K562 (cell line): ENCODE results near the gene MAD1L1. TPM values are rescaled to one million over a fixed set of nuclear protein-coding genes. Genes with fewer than 3 reads are reported as not detected.

Experiments
- ATAC-seq: fragments of 200-7000 bp; cut with Tn5 transposase; 3 replicates; pipeline ENCODE4 v1.9.1; 2020; ENCODE audit warnings: moderate library complexity
- BruUV-seq: library from RNA; stranded (reverse); fragments of 400-500 nt; replicated peaks from 2 replicates; lab custom pipeline; 2021; lab: Mats Ljungman, UMichigan
- CTCF ChIA-PET: fragments of 300-600 bp; formaldehyde crosslinking; extraction: SDS; loops from one replicate; lab custom pipeline; 2021; ENCODE audit warnings: low intra/inter-chr PET ratio; lab: Yijun Ruan, JAX
- POLR2A ChIA-PET: fragments of 300-600, 350-650 bp; sonication (Branson Sonifier 250); formaldehyde crosslinking; extraction: SDS; loops from one replicate; lab custom pipeline; 2021; ENCODE audit warnings: antibody characterized with exemption, inconsistent platforms; lab: Yijun Ruan, JAX
- DNase-seq, 4 experiments: peaks; one replicate each; pipeline versions ENCODE4 v3.0.0 to v3.0.0-alpha.2; 2011 to 2018; ENCODE audit warnings: low spot score in 3 of 4, mixed read lengths in 3 of 4; ENCODE audit errors: extremely low read depth in 1 of 4
- FAIRE-seq: peaks from 2 replicates; lab custom pipeline; 2011; peaks lifted over from hg19 to GRCh38; lab: Jason Lieb, UNC
- H2AFZ ChIP-seq: 2 replicates; pipeline ENCODE4 v1.6.0; 2011; ENCODE audit warnings: low read depth, low read length, control low read depth, inconsistent platforms
- H3K27ac ChIP-seq: fragments of 200-600 bp; 3 replicates; pipeline ENCODE4 v1.8.0; 2011; ENCODE audit warnings: low read depth, mild to moderate bottlenecking, control low read depth, inconsistent platforms, low read length, moderate library complexity, mixed read lengths; ENCODE audit errors: extremely low read depth
- H3K27me3 ChIP-seq, 2 experiments: fragments of 300-600 bp in 1 of 2; 2 replicates in 1 of 2; 3 replicates in 1 of 2; pipeline versions ENCODE4 v1.6.0 to v1.8.0; 2011; ENCODE audit warnings: inconsistent platforms in 2 of 2, low read length in 2 of 2, mild to moderate bottlenecking in 1 of 2, mixed read lengths in 1 of 2, moderate library complexity in 1 of 2; ENCODE audit not compliant: control insufficient read depth in 2 of 2, insufficient read depth in 2 of 2
- H3K36me3 ChIP-seq: fragments of 300-600 bp; 3 replicates; pipeline ENCODE4 v1.8.0; 2011; ENCODE audit warnings: mild to moderate bottlenecking, low read length, inconsistent platforms; ENCODE audit not compliant: control insufficient read depth, insufficient read depth
- H3K4me1 ChIP-seq, 2 experiments: fragments of 200-600 bp in 1 of 2; replicated peaks in 1 of 2; 2 replicates in 1 of 2; 3 replicates in 1 of 2; pipeline versions ENCODE4 v1.5.1 to v1.8.0; 2011; ENCODE audit warnings: inconsistent platforms in 2 of 2, low read length in 2 of 2, mild to moderate bottlenecking in 1 of 2, mixed read lengths in 1 of 2, moderate library complexity in 1 of 2; ENCODE audit not compliant: control insufficient read depth in 2 of 2, insufficient read depth in 2 of 2
- H3K4me2 ChIP-seq: 2 replicates; pipeline ENCODE4 v1.6.1; 2011; ENCODE audit warnings: low read length, control low read depth, inconsistent platforms, mixed read lengths; ENCODE audit not compliant: insufficient read depth
- H3K4me3 ChIP-seq: fragments of 200-600 bp; sonication (generic), shearing (Covaris generic); 2 replicates; pipeline ENCODE4 v1.5.1; 2016; ENCODE audit warnings: control low read depth, inconsistent platforms
- H3K79me2 ChIP-seq: fragments of 200-600 bp; 3 replicates; pipeline ENCODE4 v1.8.0; 2011; ENCODE audit warnings: low read length, inconsistent platforms; ENCODE audit not compliant: control insufficient read depth, insufficient read depth
- H3K9ac ChIP-seq, 2 experiments: 2 replicates each; pipeline versions ENCODE4 v1.6.0 to v1.6.1; 2011; ENCODE audit warnings: low read depth in 2 of 2, low read length in 2 of 2, control low read depth in 1 of 2, inconsistent platforms in 1 of 2, mild to moderate bottlenecking in 1 of 2, mixed read lengths in 1 of 2; ENCODE audit not compliant: insufficient read depth in 1 of 2
- H3K9me1 ChIP-seq: one replicate; pipeline ENCODE4 v1.6.0; 2011; ENCODE audit warnings: inconsistent platforms, mild to moderate bottlenecking, low read length, moderate library complexity; ENCODE audit not compliant: control insufficient read depth, insufficient read depth
- H3K9me3 ChIP-seq: replicated peaks from 2 replicates; pipeline ENCODE4 v1.5.1; 2011; ENCODE audit warnings: low read depth, low read length, inconsistent platforms; ENCODE audit not compliant: control insufficient read depth, insufficient read depth
- H4K20me1 ChIP-seq: replicated peaks from 2 replicates; pipeline ENCODE4 v1.6.1; 2011; ENCODE audit warnings: low read length, inconsistent platforms, mixed read lengths; ENCODE audit not compliant: control insufficient read depth, insufficient read depth
- ATF1 ChIP-seq, 2 experiments: fragments of 450-650 bp in 1 of 2; IDR thresholded peaks; 2 replicates each; pipeline ENCODE4 v1.6.1; 2016; ENCODE audit warnings: missing compliant biosample characterization in 1 of 2, missing genetic modification characterization in 1 of 2
- EP300 ChIP-seq: IDR thresholded peaks from 2 replicates; pipeline ENCODE4 v1.6.1; 2012; ENCODE audit warnings: low read length, improper control_type of control experiment
- FUS ChIP-seq: fragments of 200-400 bp; formaldehyde crosslinking; optimal IDR thresholded peaks from 2 replicates; pipeline ENCODE3; 2017; ENCODE audit warnings: low read depth, low read length
- JUND ChIP-seq, 2 experiments: IDR thresholded peaks; 2 replicates in 1 of 2; 3 replicates in 1 of 2; pipeline ENCODE4 v1.6.1; 2011; ENCODE audit warnings: borderline replicate concordance in 2 of 2, low read depth in 2 of 2, low read length in 2 of 2, improper control_type of control experiment in 1 of 2, missing biosample characterization in 1 of 2, missing genetic modification characterization in 1 of 2, missing genetic modification reagents in 1 of 2
- MECOM ChIP-seq: fragments of 250-450 bp; sonication (Bioruptor Pico); IDR thresholded peaks from 2 replicates; pipeline ENCODE4 v1.8.0; 2022; ENCODE audit warnings: inconsistent platforms
- MTA2 ChIP-seq: fragments of 450-650 bp; IDR thresholded peaks from 2 replicates; pipeline ENCODE4 v1.6.1; 2016; ENCODE audit warnings: low read depth
- MYC ChIP-seq, 2 experiments: fragments of 250-450 bp in 1 of 2; sonication (Bioruptor Pico) in 1 of 2; IDR thresholded peaks; 2 replicates each; pipeline versions ENCODE4 v1.5.1 to v1.6.1; 2012 to 2021; ENCODE audit warnings: low read depth in 2 of 2, borderline replicate concordance in 1 of 2, improper control_type of control experiment in 1 of 2, low read length in 1 of 2, mild to moderate bottlenecking in 1 of 2, moderate library complexity in 1 of 2
- MYNN ChIP-seq, 2 experiments: sonication (generic); formaldehyde crosslinking in 1 of 2; IDR thresholded peaks; 2 replicates each; pipeline versions ENCODE4 v1.5.0 to v1.6.1; 2016 to 2020; ENCODE audit warnings: antibody characterized with exemption in 1 of 2, missing genetic modification reagents in 1 of 2
- NFE2 ChIP-seq: IDR thresholded peaks from 2 replicates; pipeline ENCODE4 v1.6.1; 2014; ENCODE audit warnings: antibody characterized with exemption, low read depth
- NONO ChIP-seq, 2 experiments: fragments of 200-400 bp in 1 of 2; fragments of 450-650 bp in 1 of 2; formaldehyde crosslinking in 1 of 2; IDR thresholded peaks; 2 replicates each; pipeline ENCODE4 v1.6.1; 2017; ENCODE audit warnings: low read depth in 2 of 2, mild to moderate bottlenecking in 2 of 2, moderate library complexity in 2 of 2, low read length in 1 of 2
- RCOR1 ChIP-seq, 2 experiments: IDR thresholded peaks; 2 replicates each; pipeline ENCODE4 v1.6.1; 2012; ENCODE audit warnings: low read depth in 2 of 2, low read length in 2 of 2, borderline replicate concordance in 1 of 2, improper control_type of control experiment in 1 of 2
- SIRT6 ChIP-seq: IDR thresholded peaks from one replicate; pipeline ENCODE4 v1.6.1; 2012; ENCODE audit warnings: low read depth, mild to moderate bottlenecking, control low read depth, inconsistent platforms, low read length, moderate library complexity
- SMARCE1 ChIP-seq: fragments of 450-650 bp; IDR thresholded peaks from 2 replicates; pipeline ENCODE4 v1.7.1; 2016; ENCODE audit warnings: mild to moderate bottlenecking
- ZEB2 ChIP-seq: fragments of 450-650 bp; IDR thresholded peaks from 2 replicates; pipeline ENCODE4 v1.6.1; 2016
- ZNF263 ChIP-seq: sonication (generic); formaldehyde crosslinking; IDR thresholded peaks from 2 replicates; pipeline ENCODE4 v1.8.0; 2022; ENCODE audit warnings: mild to moderate bottlenecking, missing genetic modification reagents, borderline replicate concordance
- WGBS: fragments of 100-300 bp; shearing (Covaris generic); methylation state at CpG from one replicate; pipeline ENCODE4 v1.1.6; 2016; ENCODE audit warnings: low coverage, mixed read lengths; ENCODE audit not compliant: insufficient coverage; ENCODE audit errors: missing lambda C conversion rate; 5-methylcytosine and 5-hydroxymethylcytosine counted together
- in situ Hi-C: fragments of 300-500 bp; cut with MboI; formaldehyde crosslinking; loops from 4 replicates; pipeline ENCODE4 v1.15.0; 2018; ENCODE audit warnings: inconsistent platforms, mixed read lengths
- intact Hi-C: fragments of 100-400 bp; cut with micrococcal nuclease; formaldehyde crosslinking; loops from 2 replicates; pipeline ENCODE4 v1.14.2; 2022
- polyA plus RNA-seq, 8 experiments: library from polyadenylated mRNA; depleted of rRNA in 4 of 8; stranded (reverse) in 5 of 8; unstranded in 3 of 8; fragments of >200 nt; fragmentation: Nextera tagmentation in 2 of 8; fragmentation: Illumina TruSeq in 1 of 8; extraction: Ambion mirVana in 2 of 8; extraction: Trizol in 1 of 8; gene quantifications; 2 replicates each; pipeline versions ENCODE4 v1.2.1 to v1.2.3, GENCODE V29; 2011 to 2014; ENCODE audit warnings: inconsistent platforms in 1 of 8, missing spikeins in 1 of 8
- total RNA-seq, 7 experiments: library from RNA; depleted of rRNA in 6 of 7; stranded (reverse); fragments of >200 nt in 6 of 7; fragmentation: Illumina TruSeq in 2 of 7; extraction: Trizol in 2 of 7; gene quantifications; 2 replicates each; pipeline versions ENCODE4 v1.2.1 to v1.2.3, GENCODE V29; 2011 to 2021; ENCODE audit warnings: low replicate concordance in 1 of 7
- TF ChIP-seq, protein P1 (sequence below): IDR thresholded peaks from 2 replicates; pipeline ENCODE4 v1.6.1; 2011; ENCODE audit warnings: borderline replicate concordance, low read depth, mild to moderate bottlenecking, moderate library complexity, low read length; ENCODE audit not compliant: insufficient read depth, poor library complexity, severe bottlenecking

Gene MAD1L1
- total and polyA plus RNA-seq, 9 of the 15 experiments (the other 6 are each of a cell fraction or from before 2014, with no cell fraction given), result 1.7 to 89.7 (median 18.0) TPM

DNA sequence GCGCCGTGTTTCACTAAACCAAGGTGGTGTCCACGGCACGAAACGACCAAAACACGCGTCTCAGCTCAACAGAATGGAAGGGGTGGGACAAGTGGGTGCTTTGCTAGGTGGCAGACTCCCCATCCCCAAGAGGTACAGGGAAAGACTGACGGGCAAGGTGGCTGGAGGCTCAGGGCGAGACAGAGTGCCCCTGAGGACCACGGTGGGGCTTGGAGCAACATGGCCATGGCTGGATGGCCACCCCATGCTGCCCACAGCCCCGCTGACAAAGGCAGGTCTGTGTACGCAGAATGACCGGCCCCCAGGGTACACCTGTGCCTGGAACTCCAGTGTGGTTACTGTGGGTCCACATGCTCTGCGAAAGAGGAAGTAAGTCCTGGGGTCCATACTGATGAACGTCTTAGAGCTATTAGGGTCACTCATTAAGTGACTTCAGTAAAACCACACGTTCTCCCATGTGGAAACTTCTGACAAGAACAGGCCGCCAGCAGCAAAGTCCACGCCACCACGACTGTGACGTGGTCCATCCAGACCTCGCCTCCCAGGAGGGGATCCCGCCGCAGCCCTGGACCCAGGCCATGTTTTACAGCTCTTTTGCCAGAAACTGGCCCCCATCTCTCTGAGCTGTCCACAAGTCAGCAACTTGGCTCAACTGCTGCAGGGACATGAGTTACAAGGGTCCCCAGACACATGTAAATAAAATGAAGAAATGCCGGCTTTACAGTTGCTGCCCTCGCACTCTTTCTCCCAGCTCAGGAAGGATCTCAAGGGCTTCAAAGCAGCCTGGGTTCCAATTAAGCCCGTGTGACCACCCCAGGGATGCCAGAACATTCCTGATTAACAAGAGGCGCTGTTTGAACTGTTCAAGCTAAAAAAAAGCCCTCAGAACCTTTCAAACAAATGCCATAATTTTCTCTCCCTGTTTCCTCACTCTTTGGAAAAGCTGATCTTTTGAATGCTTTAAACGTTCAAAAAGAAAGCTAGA lies 66.8 kb downstream of the MAD1L1 start (continued):
- no peak for TF ChIP-seq SIRT6

DNA sequence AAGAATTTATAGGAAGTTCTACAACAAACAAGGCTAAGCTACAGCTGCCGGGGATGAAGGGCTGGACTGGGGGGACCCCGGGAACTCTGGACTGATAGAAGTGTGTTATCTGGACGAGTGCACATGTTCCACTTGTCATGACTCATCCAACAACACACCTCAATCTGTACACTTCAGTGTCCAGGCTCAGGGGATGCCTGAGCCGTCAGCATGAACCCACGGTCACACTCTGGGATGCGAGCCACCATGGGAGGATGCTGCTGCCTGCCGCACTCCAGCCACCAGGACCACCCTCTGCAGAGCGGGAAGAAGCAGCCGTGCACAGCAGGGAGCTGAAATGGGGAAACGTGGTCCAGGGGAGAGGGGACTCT lies 67.5 kb downstream of the MAD1L1 start:
- no peak overlapping the region for H2AFZ ChIP-seq
- ChIA-PET POLR2A (no interaction called here), CTCF (no interaction called here)
- no peak overlapping the region for H3K4me2 ChIP-seq
- BruUV-seq, result no TSS peak
- intact Hi-C loops, result no loop called here
- H3K9me1 ChIP-seq, result peaks cover 4% of the 10 kb centered on the region
- no peaks in the 10 kb centered on the region for H3K27me3 ChIP-seq
- in situ Hi-C loops, result no loop called here
- H3K9me3 ChIP-seq, result no peaks in the 10 kb centered on the region
- H3K36me3 ChIP-seq, result peaks cover 12% of the 10 kb centered on the region; the same call in 1 of the 3 replicates
- no peaks in the 10 kb centered on the region for H3K79me2 ChIP-seq
- no peak overlapping the region for H3K4me3 ChIP-seq
- WGBS, result 12% methylated on average over 10 of the region's 10 CpGs
- H3K27ac ChIP-seq, result no peak overlapping the region
- peaks cover 7 to 37% of the 10 kb centered on the region in 2 experiments; a peak in 4 of 5 replicates for H3K4me1 ChIP-seq
- H3K9ac ChIP-seq, result no peak overlapping the region; a peak in 1 of 4 replicates
- ATAC-seq, result peak; percentile 95
- H4K20me1 ChIP-seq, result peaks cover 23% of the 10 kb centered on the region
- peak; percentile 81 to 85 (median 84) for DNase-seq
- peak; percentile 95 for FAIRE-seq
- TF ChIP-seq SMARCE1 (peak; percentile 91), EP300 (peak; percentile 81), ZNF263 (peak; percentile 42; the same call in 1 of the 2 replicates), ATF1 (CRISPR knock-in tag; IDR thresholded peaks at IDR 0.05) (no peak), ATF1 (tag; IDR thresholded peaks at IDR 0.05) (peak; percentile 36; the same call in 1 of the 2 replicates), MTA2 (peak; percentile 75), FUS (no peak), ZEB2 (peak; percentile 80; the same call in 1 of the 2 replicates), NONO (IDR thresholded peaks at IDR 0.05; ENCODE audit: low read depth in 2 of 2, low read length in 1 of 2) (0 out of 4 replicates have a peak, but pooled peaks of 1 of the 2 experiments have one; percentile 26), MYC (IDR thresholded peaks at IDR 0.05; ENCODE audit: low read depth, low read length) (0 out of 2 replicates have a peak, but pooled peaks have one; percentile 17), MYC (CRISPR knock-in tag; IDR thresholded peaks at IDR 0.05; ENCODE audit: borderline replicate concordance, low read depth) (no peak), RCOR1 (IDR thresholded peaks at IDR 0.05; ENCODE audit: borderline replicate concordance in 1 of 2, low read depth in 2 of 2, low read length in 2 of 2) (peak; percentile 92 to 99; a peak in 3 of 4 replicates), MECOM (CRISPR knock-in tag) (0 out of 2 replicates have a peak, but pooled peaks have one; percentile 67), MYNN (IDR thresholded peaks at IDR 0.05) (0 out of 2 replicates have a peak, but pooled peaks have one; percentile 30), MYNN (CRISPR knock-in tag; IDR thresholded peaks at IDR 0.05) (no peak), NFE2 (peak; percentile 64; the same call in 1 of the 2 replicates), JUND (IDR thresholded peaks at IDR 0.05; ENCODE audit: borderline replicate concordance, low read depth, low read length) (peak; percentile 97), JUND (tag; IDR thresholded peaks at IDR 0.05; ENCODE audit: borderline replicate concordance, low read depth, low read length) (peak; percentile 94)
- TF ChIP-seq, protein P1, sequence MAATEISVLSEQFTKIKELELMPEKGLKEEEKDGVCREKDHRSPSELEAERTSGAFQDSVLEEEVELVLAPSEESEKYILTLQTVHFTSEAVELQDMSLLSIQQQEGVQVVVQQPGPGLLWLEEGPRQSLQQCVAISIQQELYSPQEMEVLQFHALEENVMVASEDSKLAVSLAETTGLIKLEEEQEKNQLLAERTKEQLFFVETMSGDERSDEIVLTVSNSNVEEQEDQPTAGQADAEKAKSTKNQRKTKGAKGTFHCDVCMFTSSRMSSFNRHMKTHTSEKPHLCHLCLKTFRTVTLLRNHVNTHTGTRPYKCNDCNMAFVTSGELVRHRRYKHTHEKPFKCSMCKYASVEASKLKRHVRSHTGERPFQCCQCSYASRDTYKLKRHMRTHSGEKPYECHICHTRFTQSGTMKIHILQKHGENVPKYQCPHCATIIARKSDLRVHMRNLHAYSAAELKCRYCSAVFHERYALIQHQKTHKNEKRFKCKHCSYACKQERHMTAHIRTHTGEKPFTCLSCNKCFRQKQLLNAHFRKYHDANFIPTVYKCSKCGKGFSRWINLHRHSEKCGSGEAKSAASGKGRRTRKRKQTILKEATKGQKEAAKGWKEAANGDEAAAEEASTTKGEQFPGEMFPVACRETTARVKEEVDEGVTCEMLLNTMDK, result no peak
